ENCODE results near the gene GLP2R.

GLP2R gene

GRCh38 chr17:9917801-9918200, 92.1 kb downstream of the GLP2R start:
- in situ Hi-C loops (cut with MboI; ENCODE audit: low sequenced_read_pairs), result loop anchor here (25.0 kb wide), 1 partner anchor 694 kb away; no protein-coding TSS in a partner anchor

GRCh38 chr17:9918352-9918751, 92.6 kb downstream of the GLP2R start:
- in situ Hi-C loops (cut with MboI; ENCODE audit: low sequenced_read_pairs), result loop anchor here (25.0 kb wide), 1 partner anchor 694 kb away; no protein-coding TSS in a partner anchor

- in situ Hi-C loops (cut with MboI; ENCODE audit: low sequenced_read_pairs), result loop anchor here (25.0 kb wide), 1 partner anchor 693 kb away; no protein-coding TSS in a partner anchor
Observed at GRCh38 chr17:9918804-9919352, 93.2 kb downstream of the GLP2R start.

- in situ Hi-C loops (cut with MboI; ENCODE audit: low sequenced_read_pairs), result loop anchor here (25.0 kb wide), 1 partner anchor 691 kb away; no protein-coding TSS in a partner anchor
Observed at GRCh38 chr17:9921216-9921615, 95.5 kb downstream of the GLP2R start.

- in situ Hi-C loops (cut with MboI; ENCODE audit: low sequenced_read_pairs), result loop anchor here (25.0 kb wide), 1 partner anchor 690 kb away; no protein-coding TSS in a partner anchor
Observed at GRCh38 chr17:9922012-9922848, 96.5 kb downstream of the GLP2R start.

- in situ Hi-C loops (cut with MboI; ENCODE audit: low sequenced_read_pairs), result loop anchor here (25.0 kb wide), 1 partner anchor 688 kb away; no protein-coding TSS in a partner anchor
Observed at GRCh38 chr17:9924735-9925191, 99.0 kb downstream of the GLP2R start.

GRCh38 chr17:9925457-9925856, 99.7 kb downstream of the GLP2R start:
- in situ Hi-C loops (cut with MboI; ENCODE audit: low sequenced_read_pairs), result no loop called here

- in situ Hi-C loops (cut with MboI; ENCODE audit: low sequenced_read_pairs), result no loop called here
Observed at GRCh38 chr17:9926150-9926804, 100.6 kb downstream of the GLP2R start.

- in situ Hi-C loops (cut with MboI; ENCODE audit: low sequenced_read_pairs), result no loop called here
Observed at GRCh38 chr17:9928601-9929333, 103.0 kb downstream of the GLP2R start.

- in situ Hi-C loops (cut with MboI; ENCODE audit: low sequenced_read_pairs), result no loop called here
Observed at GRCh38 chr17:9929871-9930270, 104.1 kb downstream of the GLP2R start.

- in situ Hi-C loops (cut with MboI; ENCODE audit: low sequenced_read_pairs), result no loop called here
Observed at GRCh38 chr17:9931144-9931741, 105.5 kb downstream of the GLP2R start.

- in situ Hi-C loops (cut with MboI; ENCODE audit: low sequenced_read_pairs), result no loop called here
Observed at GRCh38 chr17:9932491-9932890, 106.8 kb downstream of the GLP2R start.

GRCh38 chr17:9934331-9934730, 108.6 kb downstream of the GLP2R start:
- in situ Hi-C loops (cut with MboI; ENCODE audit: low sequenced_read_pairs), result no loop called here

- in situ Hi-C loops (cut with MboI; ENCODE audit: low sequenced_read_pairs), result no loop called here
Observed at GRCh38 chr17:9935408-9935807, 109.7 kb downstream of the GLP2R start.

- in situ Hi-C loops (cut with MboI; ENCODE audit: low sequenced_read_pairs), result no loop called here
Observed at GRCh38 chr17:9936095-9936494, 110.4 kb downstream of the GLP2R start.

- in situ Hi-C loops (cut with MboI; ENCODE audit: low sequenced_read_pairs), result no loop called here
Observed at GRCh38 chr17:9937241-9937761, 111.6 kb downstream of the GLP2R start.

GRCh38 chr17:9937901-9938300, 112.2 kb downstream of the GLP2R start:
- in situ Hi-C loops (cut with MboI; ENCODE audit: low sequenced_read_pairs), result no loop called here

- in situ Hi-C loops (cut with MboI; ENCODE audit: low sequenced_read_pairs), result no loop called here
Observed at GRCh38 chr17:9938764-9939163, 113.0 kb downstream of the GLP2R start.

GRCh38 chr17:9940841-9941240, 115.1 kb downstream of the GLP2R start:
- in situ Hi-C loops (cut with MboI; ENCODE audit: low sequenced_read_pairs), result no loop called here

GRCh38 chr17:9941305-9941704, 115.6 kb downstream of the GLP2R start:
- in situ Hi-C loops (cut with MboI; ENCODE audit: low sequenced_read_pairs), result no loop called here

All from HL-60/S4 treated with retinoic acid at 250 ng/mL for 4 days and 3 days (cell line).